SIG-M5 treated with dmso at 0.1 percent for 504 hours (cell line): ENCODE data around the gene PKD1L1.
"Not testable (repeated sequence)": the region's sequence is repeated elsewhere in the genome, so short reads cannot be mapped to it uniquely, and the experiment has no call there.

Source experiments
- DNase-seq: peaks from one replicate; lab custom pipeline; 2025; ENCODE audit not compliant: unreplicated experiment; lab: John Stamatoyannopoulos, UW

The PKD1L1 gene

DNA sequence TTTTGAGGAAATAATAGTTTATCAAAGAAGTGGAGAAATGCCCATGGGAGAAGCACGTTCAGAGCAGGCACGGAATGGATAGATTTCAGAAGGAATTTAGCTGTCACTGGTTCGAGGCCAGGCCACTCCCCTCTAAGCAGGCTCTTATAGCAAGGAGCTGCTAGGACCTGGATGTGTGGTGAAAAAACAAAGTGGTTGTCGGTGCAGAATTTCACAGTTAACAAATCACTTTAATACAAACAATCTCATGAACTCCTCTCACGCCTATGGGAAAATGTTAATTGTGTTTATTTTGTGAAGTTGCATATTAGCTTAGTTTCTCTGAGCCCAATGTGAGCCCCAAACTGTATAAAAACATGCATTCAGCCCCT, 176.3 kb downstream of the PKD1L1 start:
- no peak for DNase-seq

GRCh38 chr7:47771336-47771989, 176.8 kb downstream of the PKD1L1 start:
- DNase-seq: no peak

DNA sequence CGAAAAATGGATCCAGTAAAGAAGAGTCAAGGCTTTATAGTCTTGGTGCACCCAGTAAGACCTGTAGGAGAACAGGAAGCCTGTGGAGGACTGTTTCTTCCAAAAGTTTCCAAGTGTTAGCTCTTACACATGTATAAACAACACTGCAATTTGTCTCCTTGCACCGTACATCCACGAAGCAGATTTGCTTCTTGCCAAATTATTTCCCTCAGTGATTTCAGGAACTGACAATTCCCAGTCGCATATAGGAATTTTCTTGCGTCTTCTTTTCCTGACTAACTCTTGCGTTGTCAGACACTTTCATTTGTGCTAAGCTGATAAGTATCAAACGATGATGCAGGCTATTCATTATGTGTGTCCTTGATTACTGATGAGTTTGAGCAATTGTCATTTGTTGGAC, 182.1 kb downstream of the PKD1L1 start:
- no peak for DNase-seq

DNA sequence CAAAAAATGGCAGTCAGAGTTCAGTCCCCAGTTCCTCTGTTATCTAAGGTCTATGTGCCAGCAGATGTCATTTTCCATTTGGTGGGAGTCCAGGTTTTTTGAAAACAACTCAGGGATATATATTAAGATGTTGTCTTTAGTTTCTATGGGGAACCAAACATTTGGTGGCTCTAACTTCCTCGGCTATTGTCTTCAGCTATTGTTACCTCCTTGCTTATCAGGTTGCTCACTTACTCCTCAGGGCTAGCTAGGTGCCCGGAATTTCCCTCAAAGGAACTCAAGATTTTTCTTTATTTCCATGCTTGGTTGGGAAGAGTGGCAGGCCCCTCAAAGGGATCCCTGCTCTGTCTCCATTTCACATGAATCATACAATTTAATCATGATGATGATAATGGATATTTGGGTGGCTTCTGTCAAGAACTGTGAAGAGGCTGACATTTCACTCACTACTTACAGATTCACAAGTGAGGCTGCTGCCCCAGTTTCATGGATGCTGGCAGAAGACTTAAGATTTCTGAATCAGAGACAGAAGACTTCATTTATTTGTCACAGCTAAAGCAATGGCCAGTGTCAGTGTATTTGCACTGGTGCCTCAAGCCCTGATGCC, 182.8 kb downstream of the PKD1L1 start:
- no peak for DNase-seq

- no peak for DNase-seq
Observed at GRCh38 chr7:47764746-47765145, 183.5 kb downstream of the PKD1L1 start.

- DNase-seq: peak; percentile 17
Observed at GRCh38 chr7:47763063-47763974, 184.9 kb downstream of the PKD1L1 start.

- DNase-seq: no peak
Observed at GRCh38 chr7:47762746-47763062, 185.6 kb downstream of the PKD1L1 start.

DNA sequence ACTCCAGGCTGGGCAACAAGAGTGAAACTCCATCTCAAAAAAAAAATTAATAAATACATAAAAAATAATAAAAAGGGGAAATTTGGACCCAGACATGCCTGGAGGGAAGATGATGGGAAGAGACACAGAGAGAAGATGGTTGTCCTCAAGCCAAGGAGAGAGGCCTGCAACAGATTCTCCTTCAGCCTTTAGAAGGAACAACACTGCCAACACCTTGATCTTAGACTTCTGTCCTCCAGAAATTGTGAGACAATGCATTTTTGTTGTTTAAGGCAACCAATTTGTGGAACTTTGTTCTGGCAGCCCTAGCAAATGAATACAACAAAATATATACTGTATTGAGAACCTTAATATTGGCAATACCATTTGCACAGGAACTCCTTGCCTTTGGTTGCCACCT, 186.1 kb downstream of the PKD1L1 start:
- DNase-seq: no peak

DNA sequence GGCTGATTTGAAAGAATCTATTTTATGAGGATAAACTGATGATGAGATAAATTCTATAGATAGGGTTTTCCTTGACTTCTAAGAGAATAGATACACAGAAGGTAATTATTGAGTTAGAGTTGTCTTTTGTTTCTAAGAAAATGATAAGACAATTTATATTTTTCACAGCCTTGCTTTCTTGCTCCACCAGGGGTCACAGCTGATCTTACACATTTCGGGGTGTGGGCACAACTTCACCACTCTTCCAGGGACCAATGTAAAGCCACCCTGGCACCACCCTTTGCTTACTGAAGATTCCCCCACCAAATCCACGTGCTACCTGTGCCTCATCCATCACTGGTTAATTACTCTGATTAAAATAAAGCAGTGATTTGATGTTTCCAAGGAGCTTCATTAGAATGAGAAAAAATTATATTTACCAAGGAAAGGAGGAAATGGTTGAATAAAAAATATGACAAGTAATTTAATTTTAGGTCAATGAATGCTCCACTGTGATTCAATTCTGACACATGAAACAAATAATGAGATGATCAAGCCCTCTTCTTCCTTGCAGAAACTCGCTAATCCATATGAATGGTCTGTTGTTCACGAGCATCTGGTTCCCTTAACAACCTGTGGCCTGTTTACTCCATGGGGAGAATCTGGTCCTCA, 189.1 kb downstream of the PKD1L1 start:
- no peak for DNase-seq

- no peak for DNase-seq
Observed at GRCh38 chr7:47758546-47758945, 189.7 kb downstream of the PKD1L1 start.

- DNase-seq: no peak
Observed at GRCh38 chr7:47757921-47758411, 190.3 kb downstream of the PKD1L1 start.

GRCh38 chr7:47756636-47757035, 191.6 kb downstream of the PKD1L1 start:
- no peak for DNase-seq

GRCh38 chr7:47755248-47755647, 193.0 kb downstream of the PKD1L1 start:
- DNase-seq: no peak

GRCh38 chr7:47751724-47752123, 196.5 kb downstream of the PKD1L1 start:
- DNase-seq: not testable (repeated sequence)

GRCh38 chr7:47751043-47751442, 197.2 kb downstream of the PKD1L1 start:
- DNase-seq: no peak

DNA sequence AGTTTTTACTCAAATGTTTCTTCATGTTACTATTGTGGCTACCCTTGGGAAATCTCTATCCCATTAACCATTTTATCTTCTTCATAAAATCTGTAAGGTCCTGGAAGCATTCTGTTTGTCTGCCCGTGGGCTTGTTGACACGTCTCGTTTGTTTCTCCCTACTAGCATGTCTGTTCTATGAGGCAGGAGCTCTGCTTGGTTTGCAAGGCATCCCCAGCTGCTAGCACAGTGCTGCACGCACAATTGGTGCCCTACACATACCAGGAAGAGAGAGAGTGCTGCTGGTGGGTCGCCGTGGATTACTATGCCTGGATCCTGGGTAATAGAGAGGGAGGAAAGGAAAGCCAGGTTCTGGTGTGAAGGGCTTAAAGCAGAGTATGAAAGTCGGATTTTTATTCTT, 200.2 kb downstream of the PKD1L1 start:
- no peak for DNase-seq

DNA sequence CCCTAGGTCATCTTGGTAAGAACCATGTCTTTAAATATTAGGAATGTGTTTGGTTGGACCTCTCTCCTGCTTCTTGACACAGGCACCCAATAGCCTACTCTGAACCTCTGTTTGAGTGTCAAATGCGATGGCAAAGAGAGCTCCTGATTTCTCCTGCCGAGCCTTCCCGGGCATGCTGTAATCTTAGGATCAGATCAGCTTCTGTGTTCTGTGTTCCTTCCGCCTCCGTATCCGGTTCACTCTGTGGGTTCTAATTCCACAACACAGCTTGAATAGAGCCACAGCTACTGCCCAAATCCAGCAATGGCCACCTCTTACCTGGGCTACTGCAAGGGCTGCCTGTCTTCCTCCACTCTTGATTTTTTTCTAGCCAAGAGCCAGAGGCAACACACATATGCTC, 201.1 kb downstream of the PKD1L1 start:
- no peak for DNase-seq

DNA sequence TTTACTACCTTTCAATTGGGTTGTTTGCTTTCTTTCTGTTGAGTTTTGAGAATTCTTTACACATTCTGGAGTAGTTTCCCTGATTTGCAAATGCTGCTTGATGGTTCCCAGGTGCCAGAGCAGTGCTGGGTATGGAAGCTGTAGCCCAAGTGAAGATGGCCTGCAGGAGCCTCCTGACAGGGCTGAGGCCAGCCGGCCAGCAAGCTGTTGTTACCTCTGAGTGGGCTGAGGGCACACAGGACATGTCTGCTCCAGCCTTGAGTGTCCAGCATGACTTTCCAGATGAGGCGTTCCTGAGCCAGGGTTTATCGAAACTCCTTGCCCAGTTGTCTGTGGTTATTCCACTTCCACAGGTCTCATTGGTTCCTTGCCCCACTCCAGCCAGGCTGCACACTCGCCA, 201.8 kb downstream of the PKD1L1 start:
- no peak for DNase-seq

- no peak for DNase-seq
Observed at GRCh38 chr7:47744883-47745282, 203.4 kb downstream of the PKD1L1 start.

GRCh38 chr7:47743965-47744591, 204.2 kb downstream of the PKD1L1 start:
- DNase-seq: no peak

GRCh38 chr7:47741984-47742383, 206.3 kb downstream of the PKD1L1 start:
- no peak for DNase-seq
